ENCODE results near the gene UHRF1.
"Not testable (repeated sequence)": the region's sequence is repeated elsewhere in the genome, so short reads cannot be mapped to it uniquely, and the experiment has no call there.

The UHRF1 gene

DNA sequence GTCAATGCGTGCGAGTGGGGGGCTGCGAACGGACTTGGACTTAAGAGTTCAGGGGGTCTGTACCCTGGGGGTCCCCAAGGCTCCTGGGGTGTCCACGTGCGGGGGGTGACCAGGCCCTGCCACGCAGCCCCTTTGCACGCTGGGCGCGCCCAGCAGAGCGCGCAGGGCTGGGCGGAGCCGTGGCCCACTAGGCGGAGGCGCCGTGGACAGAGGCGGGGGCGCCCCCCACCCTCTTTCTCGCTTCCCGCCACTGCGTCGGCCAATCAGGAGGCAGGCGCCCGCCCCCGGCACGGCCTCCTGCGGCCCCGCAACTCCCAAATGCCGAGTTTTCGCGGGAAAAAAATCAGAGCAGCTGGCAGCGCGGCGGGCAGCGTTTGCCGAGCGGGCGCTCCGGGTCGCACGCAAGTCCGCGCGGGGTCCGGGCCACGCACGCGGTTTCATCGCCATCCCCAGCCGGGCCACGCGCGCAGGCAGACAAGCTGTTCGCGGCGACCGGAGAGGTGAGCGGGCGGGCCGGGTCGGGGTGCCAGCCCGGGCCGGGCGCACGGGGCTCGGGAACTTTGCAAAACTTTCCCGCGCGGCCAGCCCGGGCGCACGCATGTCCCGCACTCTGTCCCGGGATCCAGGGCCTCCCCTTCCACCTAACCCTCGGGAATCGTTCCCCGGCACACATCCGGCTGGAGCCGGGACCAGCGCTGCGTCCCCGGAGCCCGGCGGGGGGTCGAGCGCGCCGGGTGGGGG, at the start of gene UHRF1:
Gene UHRF1 (plus strand): TSS at position 346 of the 741 bp plus-strand sequence. CDS start 1,385 bp downstream, outside the sequence.
- DNase-seq (ENCODE audit: low read depth) = no peak

DNA sequence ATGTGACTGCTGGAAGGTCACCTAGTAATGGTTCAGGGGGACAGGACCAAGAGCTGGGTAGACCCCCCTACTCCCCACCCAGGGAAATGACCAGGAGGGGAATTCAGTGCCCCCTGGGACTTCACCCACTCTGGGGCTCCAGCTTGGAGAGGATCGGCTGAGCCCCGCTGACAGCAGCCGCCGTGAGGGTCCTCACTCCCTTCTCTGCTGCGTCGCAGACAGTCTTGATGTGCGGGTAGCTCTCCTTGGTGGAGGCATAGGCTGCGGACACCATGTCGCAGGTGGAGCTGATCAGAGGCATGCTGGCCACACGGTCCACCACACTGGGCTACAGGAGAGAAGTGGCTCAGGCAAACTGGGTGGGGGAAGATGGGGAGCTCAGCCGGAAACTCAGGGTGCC, 49.6 kb upstream of the UHRF1 start:
- no peak for DNase-seq (ENCODE audit: low read depth)

DNA sequence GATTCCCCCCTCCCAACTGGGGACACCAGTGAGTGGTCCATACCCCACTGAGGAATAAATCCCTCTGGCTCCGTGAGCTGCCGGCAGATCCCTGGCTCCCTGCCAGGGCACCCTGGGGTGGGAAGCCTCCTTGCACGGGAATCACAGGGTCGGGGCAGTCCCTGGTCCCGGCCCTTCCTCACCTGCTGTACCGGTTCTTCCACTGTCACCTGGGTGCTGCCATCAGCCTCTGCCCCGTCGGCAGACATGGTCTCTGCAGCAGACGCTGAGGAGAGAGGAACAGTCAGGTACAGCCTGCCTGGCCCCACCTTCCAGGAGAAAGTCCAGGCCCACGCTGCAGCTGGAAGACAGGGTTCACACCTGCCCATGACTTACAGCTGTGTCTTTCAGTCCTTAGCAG, 48.2 kb upstream of the UHRF1 start:
- DNase-seq (ENCODE audit: low read depth) = no peak

DNA sequence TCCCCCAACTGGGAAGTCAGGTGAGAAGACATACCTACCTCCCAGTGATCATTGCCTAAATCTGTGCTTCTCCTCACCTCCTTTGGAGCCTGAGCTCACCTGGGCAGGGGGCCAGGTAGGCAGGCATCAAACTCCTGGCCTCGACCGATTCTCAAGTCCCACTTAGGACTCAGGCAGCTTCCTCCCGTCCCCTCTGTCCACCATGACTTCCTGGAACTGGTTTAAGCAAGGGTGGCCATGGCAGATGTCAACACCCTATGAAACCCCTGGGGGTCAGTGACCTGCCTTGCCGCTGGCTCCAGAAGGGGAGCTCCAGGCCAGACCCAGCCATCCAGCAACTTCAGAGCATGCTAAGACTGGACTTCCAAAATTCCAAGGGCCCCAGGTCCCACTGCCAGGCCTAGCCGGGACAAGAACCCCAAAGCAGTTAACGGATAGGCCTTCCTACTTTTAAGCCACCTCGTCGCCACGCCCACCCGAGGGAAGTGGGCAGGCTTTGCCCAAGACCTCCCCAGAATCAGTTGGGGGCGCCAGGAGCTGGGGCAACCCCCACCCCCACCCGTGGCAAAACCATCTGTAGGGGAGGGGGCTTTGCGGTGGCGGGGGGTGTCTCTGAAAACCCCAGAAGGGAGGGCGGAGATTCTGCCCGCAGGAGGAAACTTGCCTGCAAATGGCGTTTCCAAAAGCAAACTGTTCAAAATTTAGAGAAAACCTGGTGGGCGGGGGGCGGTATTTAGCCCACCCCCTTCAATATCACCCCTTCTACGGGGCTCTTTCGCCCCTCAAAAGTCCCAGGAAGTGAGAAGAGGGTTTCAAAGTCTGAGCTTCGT, 42.5 kb upstream of the UHRF1 start:
- peak; percentile 11 for DNase-seq (ENCODE audit: low read depth)

DNA sequence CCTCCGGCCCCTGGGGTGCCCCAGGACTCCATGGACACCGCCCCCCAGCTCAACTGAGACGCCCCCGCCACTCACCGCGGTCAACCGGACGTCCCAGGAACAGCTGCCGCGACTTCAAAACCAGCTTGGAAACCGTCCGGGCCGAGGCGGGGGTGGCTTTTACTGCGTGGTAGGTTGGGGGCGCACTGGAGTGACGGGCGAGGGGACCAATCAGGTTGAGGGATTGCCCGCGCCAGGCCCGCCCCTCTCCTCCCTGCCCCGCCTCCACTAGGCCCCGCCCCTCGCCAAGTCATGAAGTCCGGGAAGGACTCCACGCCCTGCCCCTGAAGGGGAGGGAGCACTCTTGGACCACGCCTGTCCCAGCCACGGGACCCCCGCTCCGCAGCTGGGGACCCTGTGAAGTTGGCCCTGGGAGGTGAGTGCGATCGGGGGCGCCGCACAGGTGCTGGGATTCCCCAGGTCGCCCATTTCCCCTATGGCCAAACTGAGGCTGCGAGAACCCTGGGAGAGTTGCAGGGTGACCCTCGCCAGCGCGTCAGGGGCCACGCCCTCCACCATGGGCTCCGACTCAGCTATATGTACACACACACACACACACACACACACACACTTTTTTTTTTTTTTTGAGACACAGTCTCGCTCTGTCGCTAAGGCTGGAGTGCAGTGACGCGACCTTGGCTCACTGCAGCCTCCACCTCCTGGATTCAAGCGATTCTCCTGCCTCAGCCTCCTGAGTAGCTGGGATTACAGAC, 41.6 kb upstream of the UHRF1 start, which contains the start of gene PLIN3:
Gene PLIN3 (minus strand): TSS at position 134 of the 752 bp plus-strand sequence. CDS start 6,273 bp downstream, outside the sequence.
- peak; percentile 81 for DNase-seq (ENCODE audit: low read depth)

DNA sequence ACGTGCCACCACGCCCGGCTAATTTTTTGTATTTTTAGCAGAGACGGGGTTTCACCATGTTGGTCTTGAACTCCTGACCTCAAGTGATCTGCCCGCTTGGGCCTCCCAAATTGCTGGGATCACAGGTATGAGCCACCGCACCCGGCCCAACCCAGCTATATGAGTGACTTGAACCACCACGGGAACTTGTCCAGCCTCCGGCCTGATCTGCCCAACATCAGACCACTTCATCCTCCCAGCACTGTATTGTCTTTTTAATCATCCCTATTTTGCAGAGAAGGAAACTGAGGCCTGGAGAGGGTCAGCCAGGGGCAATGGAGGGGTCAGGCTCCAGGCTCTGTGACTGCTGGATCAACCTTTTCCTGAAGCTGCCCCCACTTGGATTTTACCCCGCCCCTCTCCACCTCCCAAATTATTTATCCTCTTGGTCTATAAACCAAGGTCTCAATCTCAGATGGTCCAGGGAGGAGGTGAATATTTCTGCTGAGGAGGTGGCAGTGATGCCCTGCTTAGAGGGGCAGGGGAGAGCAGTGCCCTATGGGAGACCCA, 40.9 kb upstream of the UHRF1 start:
- DNase-seq (ENCODE audit: low read depth) = no peak

DNA sequence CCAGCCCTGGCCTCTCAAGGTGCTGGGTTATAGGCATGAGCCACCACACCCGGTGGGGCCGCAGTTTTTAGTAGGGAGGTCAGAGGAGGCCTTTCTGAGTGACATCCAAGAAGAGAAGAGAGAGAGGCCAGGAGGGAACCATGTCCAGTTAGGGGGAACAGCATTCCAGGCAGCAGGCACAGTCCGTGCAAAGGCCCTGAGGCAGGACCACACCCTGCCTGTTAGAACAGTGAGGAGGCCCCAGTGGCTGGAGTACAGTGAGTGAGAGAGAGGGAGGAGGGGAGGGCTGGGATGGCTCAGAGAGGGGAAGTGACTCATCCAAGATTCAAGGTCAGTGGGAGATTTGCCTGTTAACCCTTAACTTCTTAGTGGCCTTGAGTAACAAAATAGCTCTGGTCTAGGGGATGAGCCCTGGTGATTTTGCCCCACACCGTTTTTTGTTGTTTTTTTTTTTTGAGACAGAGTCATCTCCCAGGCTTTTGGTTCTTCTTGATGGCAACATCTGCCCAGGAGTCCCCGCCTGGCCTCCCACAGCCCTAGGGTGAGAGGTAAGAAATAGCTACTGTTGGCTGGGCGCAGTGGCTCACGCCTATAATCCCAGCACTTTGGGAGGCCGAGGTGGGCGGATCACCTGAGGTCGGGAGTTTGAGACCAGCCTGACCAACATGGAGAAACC, 39.1 kb upstream of the UHRF1 start:
- no peak for DNase-seq (ENCODE audit: low read depth)

DNA sequence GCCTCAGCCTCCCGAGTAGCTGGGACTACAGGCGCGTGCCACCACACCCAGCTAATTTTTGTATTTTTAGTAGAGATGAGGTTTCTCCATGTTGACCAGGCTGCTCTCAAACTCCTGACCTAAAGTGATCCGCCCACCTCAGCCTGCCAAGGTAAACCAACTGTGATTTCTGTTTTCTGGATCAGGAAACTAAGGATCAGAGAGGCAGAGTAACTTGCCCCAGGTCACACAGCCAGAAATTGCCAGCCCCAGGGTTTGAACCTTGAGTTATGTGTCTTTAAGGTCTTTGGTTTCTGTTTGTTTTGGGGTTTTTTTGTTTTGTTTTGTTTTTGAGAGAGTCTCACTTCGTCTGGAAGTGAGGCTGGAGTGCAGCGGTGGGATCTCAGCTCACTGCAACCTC, 37.6 kb upstream of the UHRF1 start:
- no peak for DNase-seq (ENCODE audit: low read depth)

DNA sequence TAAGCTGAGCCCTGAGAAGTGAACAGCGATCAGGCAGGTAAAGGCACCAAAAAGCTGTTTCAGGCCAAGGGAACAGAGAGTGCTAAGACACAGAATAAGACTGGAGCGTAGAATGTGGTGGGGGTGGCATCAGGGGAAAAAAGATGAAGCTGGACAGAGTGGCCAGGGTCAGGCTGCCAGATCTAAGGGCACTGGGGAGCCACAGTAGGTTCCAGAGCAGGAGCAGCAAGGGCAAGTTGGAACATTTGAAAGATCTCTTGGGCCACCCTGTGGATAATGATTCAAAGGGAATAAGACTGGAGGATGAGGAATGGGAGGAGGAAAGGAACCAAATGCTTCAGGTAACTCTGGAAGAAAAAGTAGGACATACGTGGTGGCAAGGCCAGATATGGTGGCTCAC, 35.4 kb upstream of the UHRF1 start:
- DNase-seq (ENCODE audit: low read depth) = no peak

DNA sequence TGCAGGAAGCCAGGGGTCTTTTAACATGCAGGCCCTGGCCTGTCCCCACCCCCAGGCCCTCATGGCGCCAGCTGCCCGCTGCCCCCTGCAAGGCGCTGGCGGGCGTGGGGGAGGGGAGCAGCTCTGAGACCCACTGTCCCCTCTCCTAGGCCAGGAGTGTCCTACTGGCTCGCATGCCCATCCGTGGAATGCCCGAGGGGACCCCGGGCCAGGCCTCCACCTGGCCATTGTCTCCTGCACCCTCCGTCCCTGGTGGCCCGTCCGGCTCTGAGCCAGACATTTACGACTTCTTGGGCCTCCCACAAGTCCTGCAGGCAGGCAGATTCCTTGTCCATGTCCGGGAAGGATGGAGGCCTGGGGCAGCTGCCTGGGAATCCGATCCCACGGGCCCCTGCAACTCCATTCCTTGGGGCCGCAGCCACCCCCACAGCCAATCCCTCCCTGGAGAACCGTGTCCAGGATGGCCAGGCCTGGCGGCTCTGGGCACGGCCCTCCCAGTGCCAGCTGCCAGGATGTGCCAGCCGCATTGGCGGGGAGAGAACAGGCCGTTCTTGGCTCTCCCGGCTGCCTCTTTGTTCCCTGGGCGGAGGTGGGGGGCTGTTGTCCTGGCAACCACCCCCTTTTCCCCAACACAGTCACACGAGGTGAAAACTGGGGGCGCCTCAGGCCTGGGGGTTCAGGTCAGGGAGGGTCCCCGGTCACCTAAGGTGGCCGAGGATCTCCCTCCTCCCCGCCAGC, 31.4 kb upstream of the UHRF1 start:
- no peak for DNase-seq (ENCODE audit: low read depth)

DNA sequence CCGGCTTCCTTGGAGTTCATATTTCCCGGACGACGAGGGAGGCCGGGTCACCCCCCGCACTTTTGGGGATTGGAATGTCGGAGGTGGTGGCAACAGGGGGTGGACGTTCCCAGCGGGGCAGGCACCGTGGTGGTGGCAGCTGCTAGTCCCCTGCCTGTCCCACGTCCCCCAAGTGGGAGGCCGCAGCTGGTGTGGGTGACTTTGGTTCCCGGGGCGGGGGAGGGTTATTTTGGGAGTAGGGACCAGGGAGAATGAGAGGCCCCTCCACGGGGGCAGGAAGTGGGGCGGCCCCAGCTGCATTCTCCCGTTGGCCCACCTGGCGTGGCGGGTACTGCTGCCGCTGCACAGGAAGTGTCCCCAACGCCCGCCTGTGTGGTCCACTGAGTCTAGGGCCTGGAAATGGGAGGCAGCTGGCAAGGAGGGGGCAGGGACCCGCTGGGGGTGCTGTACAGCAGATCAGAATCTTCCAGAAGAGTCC, 30.8 kb upstream of the UHRF1 start:
- DNase-seq (ENCODE audit: low read depth) = no peak

DNA sequence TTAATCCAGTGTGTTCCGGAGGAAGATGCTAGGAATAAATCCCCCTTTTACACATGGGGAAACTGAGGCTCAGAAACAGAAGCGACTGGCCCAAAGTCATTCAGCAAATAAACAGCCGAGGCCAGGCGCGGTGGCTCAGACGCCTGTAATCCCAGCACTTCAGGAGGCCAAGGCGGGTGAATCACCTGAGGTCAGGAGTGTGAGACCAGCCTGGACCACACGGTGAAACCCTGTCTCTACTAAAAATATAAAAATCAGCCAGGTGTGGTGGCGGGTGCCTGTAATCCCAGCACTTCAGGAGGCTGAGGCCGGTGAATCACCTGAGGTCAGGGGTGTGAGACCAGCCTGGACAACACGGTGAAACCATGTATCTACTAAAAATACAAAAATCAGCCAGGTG, 30.3 kb upstream of the UHRF1 start:
- DNase-seq (ENCODE audit: low read depth) = no peak

DNA sequence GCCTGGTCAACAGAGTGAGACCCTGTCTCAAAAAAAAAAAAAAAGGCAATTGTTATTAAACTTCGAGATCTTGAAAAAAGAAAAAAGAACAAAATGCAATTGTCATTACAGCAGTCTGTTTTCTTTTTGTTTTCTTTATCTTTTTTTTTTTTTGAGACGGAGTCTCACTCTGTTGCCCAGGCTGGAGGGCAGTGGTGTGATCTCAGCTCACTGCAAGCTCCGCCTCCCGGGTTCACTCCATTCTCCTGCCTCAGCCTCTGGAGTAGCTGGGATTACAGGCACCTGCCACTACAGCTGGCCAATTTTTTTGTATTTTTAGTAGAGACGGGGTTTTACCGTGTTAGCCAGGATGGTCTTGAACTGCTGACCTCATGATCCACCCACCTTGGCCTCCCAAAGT, 26.4 kb upstream of the UHRF1 start:
- DNase-seq (ENCODE audit: low read depth) = not testable (repeated sequence)

DNA sequence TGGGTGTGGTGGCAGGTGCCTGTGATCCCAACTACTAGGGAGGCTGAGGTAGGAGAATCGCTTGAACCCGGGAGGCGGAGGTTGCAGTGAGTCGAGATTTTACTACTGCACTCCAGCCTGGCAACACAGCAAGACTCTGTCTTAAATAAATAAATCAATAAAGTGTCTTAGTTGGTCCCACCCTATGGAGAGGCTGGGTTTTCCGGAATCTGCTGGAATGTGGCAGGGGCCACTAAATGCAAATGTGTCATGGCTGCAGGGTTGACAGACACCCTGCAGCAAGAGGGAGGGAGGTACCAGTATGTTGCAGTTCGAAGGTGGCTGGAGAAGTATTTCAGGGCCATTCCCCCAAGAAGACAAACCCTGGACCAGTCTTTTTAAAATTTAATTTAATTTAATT, 24.3 kb upstream of the UHRF1 start:
- DNase-seq (ENCODE audit: low read depth) = not testable (repeated sequence)

DNA sequence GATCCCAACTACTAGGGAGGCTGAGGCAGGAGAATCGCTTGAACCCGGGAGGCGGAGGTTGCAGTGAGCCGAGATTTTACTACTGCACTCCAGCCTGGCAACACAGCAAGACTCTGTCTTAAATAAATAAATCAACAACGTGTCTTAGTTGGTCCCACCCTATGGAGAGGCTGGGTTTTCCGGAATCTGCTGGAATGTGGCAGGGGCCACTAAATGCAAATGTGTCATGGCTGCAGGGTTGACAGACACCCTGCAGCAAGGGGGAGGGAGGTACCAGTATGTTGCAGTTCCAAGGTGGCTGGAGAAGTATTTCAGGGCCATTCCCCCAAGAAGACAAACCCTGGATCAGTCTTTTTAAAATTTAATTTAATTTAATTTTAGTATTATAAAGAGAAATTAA, 21.5 kb upstream of the UHRF1 start:
- not testable (repeated sequence) for DNase-seq (ENCODE audit: low read depth)

DNA sequence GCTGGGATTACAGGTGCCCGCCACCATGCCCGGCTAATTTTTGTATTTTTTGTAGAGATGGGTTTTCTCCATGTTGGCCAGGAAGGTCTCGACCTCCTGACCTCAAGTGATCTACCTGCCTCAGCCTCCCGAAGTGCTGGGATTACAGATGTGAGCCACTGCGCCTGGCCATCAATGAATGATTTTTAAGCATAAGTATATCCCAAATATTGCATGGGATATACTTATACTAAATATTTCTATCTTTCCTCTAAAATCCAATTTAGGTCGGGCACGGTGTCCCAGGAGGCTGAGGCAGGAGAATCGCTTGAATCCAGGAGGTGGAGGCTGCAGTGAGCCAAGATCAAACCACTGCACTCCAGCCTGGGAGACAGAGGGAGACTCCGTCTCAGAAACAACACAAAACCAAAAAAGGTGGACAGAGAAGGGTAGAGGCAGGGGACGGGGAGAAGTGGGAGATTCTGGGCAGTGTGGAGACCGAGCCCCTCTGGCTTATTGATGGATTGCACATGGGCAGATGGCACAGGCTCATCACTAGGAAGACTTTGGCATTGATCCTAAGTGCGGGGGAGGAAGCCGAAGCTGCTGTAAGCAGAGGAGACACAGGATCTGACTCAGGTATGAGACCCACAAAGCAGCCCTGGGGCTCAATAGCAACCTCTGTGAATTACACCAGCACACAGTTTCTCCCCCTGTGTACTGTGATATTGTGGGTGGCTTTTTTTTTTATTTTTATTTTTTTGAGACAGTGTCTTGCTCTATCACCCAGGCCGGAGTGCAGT, 20.1 kb upstream of the UHRF1 start:
- DNase-seq (ENCODE audit: low read depth) = no peak

DNA sequence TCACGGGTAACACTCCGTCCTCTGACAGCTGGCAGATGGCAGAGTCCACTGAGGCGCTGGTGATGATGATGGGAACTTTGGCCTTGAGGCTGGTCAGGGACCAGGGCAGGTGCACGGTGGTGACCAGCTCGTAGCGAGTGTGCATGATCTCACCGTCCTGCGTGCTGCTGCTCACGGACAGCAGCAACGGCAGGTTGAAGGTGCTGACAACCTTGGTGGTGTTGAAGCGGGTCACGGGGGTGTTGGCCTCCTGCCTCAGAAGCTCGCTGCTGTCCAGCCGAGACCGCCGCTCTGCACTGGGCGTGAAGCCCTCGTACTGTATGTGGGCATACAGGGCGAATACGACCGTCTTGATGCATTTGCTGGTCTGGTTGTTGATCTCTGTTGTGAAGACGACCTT, 18.2 kb upstream of the UHRF1 start:
- no peak for DNase-seq (ENCODE audit: low read depth)

DNA sequence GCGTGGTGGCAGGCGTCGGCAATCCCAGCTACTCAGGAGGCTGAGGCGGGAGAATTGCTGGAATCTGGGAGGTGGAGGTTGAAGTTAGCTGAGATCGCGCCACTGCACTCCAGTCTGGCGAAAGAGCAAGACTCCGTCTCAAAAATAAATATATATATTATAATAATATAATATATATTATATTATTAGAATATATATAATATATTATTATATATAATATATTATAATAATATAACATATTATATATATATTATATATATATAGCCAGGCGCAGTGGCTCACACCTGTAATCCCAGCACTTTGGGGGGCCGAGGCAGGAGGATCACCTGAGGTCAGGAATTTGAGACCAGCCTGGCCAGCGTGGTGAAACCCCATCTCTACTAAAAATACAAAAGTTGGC, 16.3 kb upstream of the UHRF1 start:
- not testable (repeated sequence) for DNase-seq (ENCODE audit: low read depth)

DNA sequence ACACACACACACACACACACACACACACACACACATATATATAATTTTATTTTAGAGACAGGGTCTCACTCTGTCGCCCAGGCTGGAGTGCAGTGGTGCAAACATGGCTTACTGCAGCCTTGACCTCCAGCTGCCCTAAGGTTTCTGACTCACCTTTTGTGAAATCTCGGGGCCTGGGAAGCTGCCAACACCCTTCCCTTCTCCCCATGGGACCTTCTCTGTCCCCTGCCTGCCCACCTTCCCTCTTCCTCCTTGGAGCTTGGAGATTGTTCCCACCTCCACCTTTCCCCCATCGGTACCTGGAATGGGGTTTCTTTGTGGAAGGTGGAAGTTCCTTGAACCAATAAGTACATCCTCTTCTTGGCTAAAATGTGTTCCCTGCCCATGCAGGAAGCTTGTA, 12.9 kb upstream of the UHRF1 start:
- DNase-seq (ENCODE audit: low read depth) = no peak

DNA sequence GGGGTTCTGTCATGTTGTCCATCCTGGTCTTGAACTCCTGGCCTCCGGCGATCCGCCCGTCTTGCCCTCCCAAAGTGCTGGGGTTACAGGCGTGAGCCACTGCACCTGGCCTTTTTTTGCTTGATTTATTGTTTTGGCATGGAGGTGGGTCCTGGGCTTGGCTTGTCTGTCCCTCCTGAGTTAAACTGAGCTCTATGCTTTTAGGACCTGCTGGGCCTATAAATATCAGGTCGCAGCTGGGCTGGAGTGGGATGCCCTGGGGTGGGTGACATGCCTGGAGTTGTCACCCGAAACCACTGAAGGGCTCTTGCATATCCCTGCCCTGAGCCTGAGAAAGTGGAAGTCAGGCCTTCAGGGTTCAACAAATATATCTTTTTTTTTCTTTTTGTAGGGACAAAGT, 12.2 kb upstream of the UHRF1 start:
- DNase-seq (ENCODE audit: low read depth) = no peak
